Stimulated activated CD4-positive, alpha-beta T cell treated with anti-CD3 and anti-CD28 coated beads, TNF-alpha, amount 100 ng/mL, for 24 hours (primary cell): ENCODE data around the gene SCART1.
"Not testable (repeated sequence)": the region's sequence is repeated elsewhere in the genome, so short reads cannot be mapped to it uniquely, and the experiment has no call there.

Experiments
- DNase-seq, 3 experiments: peaks; one replicate each; pipeline ENCODE4 v3.0.0-alpha.2; 2020; ENCODE audit warnings: low read depth in 3 of 3

SCART1 gene

DNA sequence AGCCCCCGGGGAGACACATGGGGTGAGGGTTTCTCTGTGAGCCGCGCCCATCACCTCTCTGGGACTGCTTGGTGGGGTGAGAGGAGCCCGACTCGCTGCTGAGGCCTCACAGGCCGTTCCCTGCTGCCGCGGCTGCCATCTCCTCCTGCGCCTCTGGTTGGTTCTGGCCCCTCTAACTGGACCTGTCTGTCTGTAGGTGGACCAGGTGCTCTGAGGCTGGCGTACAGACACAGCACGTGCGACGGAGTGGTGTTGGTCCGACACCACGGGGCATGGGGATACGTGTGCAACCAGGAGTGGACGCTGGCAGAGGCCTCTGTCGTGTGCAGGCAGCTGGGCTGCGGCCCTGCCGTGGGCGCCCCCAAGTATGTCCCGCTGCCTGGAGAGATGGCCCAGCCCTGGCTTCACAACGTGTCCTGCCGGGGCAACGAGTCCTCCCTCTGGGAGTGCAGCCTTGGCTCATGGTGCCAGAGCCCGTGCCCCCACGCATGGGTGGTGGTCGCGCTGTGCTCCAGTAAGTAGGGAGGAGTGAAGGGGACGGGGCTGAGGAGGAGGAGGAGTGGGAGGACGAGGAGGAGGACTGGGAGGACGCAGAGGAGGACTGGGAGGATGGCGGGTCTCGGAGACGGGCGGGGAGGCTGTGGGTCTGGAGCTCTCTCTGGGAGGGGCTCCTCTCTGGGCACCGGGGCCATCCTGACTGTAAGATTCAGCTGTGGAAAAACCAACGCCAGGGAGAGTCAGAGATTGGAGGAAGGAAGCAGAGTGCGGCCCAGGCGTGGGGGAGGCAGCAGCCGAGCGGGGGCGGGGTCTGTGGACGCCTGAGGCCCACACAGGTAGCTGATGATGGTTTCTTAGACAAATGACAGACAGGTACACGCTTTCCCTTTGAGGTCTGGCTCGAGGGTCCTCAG is 2.6 kb downstream of the SCART1 start:
- DNase-seq, result no peak

DNA sequence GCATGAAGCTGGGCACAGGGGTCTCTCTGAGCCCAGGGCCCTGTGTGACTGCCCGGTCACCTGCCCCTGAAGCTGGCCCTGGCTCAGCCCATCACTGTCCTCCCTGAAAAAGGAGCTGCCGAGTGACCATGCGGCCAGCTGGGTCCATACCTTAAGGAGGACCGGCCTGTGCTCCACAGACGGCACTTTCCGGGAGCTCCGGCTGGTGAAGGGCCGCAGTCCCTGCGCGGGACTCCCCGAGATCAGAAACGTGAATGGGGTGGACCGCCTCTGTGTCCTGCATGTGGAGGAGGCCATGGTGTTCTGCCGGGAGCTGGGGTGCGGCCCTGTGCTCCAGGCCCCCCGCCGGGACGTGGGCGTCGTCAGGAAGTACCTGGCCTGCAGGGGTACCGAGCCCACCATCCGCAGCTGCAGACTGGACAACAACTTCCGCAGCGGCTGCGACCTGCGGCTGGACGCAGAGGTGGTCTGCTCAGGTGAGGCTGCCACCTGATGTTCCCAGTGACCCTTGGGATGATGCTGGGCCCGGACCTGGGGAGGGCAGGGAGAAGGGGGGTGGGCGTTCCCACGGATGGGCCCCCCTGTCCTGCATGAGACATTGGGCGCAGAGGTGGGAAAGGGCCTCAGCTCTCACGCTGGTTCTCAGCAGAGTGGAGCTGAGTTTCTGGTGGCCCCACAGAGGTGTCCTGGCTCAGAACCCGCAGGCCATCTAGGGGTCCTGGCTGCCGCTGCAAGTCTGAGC is 3.5 kb downstream of the SCART1 start:
- DNase-seq, result no peak

DNA sequence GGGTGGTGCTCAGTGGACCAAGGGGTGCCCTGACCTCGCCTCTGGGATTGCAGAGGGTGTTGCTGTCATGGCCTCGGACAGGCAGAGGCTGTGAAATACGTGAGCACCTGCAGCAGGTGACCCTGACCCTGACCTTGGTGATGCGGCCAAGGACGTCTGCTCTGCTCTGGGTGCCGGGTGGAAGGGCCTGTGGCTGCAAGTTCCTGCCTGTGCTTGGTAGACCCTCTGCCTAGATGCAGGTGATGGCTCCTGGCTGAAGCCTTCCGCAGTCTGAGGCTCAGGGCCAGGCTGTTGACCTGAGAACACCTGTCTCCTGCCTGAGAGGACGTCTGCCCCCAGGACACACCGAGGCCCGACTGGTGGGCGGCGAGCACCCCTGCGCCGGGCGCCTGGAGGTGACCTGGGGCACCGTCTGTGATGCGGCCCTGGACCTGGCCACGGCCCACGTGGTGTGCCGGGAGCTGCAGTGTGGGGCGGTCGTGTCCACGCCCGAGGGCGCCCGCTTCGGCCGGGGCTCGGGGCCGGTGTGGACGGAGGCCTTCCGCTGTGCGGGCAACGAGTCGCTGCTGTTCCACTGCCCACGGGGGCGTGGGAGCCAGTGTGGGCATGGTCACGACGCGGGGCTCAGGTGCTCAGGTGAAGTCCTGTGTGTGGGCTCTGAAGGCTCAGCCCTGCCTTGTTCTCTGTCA is 4.4 kb downstream of the SCART1 start:
- no peak for DNase-seq

DNA sequence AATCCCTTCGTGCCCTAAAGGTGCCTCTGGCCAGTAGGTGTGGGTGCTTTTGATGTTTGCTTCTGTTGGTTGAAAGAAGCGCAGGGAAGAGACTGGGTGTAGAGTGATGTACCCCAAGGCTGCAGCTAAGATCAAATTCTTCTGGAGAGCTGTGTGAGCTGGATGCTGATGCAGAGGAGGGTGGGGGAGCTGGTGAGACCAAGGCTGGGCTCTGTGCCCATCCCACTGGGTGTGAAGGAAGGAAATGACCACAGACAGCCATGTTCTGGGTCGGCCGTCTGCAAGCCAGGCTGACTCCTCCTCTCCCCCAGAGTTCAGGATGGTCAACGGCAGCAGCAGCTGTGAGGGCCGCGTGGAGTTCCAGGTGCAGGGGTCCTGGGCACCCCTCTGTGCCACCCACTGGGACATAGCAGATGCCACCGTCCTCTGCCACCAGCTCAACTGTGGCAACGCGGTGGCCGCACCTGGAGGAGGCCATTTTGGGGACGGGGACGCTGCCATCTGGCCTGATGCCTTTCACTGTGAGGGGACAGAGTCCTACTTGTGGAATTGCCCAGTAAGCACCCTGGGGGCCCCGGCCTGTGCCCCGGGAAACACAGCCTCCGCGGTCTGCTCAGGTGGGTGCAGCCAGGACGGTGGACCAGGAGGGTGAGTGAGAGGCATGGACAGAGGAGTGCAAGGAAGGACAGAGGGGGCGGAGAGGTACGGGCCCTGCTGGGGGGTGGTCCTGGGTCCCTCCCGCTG is 5.1 kb downstream of the SCART1 start:
- DNase-seq, result no peak

DNA sequence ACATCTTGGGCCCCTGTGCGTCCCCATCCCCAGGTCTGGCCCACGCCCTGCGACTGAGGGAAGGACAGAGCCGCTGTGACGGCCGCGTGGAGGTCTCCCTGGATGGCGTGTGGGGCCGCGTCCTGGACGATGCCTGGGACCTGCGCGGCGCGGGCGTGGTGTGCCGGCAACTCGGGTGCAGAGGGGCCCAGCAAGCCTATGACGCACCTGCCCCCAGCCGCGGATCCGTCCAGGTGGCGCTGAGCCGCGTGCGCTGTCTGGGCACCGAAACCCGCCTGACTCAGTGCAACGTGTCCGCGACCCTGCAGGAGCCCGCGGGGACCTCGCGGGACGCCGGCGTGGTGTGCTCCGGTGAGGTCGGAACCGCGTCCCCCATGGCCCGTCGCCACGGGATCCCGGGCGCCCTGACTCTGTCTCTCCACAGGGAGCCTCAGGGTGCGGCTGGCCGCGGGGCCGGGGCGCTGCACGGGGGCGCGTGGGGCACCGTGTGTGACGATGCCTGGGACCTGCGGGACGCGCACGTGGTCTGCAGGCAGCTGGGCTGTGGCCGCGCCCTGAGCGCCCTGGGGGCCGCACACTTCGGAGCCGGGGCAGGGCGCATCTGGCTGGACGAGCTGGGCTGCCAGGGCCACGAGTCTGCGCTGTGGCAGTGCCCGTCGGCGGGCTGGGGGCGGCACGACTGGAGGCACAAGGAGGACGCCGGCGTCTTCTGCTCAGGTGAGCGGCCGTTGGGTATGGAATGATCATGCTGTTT is 5.9 kb downstream of the SCART1 start:
- no peak for DNase-seq

DNA sequence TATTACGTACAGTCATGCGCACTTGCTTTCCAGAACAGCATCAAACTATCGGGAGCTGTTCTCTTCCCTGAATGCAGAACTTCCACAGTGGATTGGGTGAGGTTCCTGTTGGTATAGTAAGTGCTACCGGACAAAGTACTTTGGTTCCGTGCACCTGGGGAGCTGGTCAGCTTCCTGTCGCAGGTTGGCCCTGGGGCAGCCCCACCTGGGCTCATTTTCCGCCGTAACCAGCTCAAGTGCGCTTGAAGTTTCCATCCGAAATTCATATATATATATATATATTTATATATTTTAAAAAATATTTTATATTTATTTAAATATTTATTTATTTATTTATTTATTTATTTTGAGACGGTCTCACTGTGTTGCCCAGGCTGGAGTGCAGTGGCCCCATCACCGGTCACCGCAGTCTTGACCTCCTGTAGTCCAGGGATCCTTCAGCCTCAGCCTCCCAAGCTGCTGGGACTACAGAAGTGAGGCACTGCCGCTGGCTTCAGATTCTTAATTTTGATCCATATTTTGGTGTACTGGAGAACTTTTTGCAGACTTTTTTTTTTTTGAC is 6.5 kb downstream of the SCART1 start:
- no peak for DNase-seq

DNA sequence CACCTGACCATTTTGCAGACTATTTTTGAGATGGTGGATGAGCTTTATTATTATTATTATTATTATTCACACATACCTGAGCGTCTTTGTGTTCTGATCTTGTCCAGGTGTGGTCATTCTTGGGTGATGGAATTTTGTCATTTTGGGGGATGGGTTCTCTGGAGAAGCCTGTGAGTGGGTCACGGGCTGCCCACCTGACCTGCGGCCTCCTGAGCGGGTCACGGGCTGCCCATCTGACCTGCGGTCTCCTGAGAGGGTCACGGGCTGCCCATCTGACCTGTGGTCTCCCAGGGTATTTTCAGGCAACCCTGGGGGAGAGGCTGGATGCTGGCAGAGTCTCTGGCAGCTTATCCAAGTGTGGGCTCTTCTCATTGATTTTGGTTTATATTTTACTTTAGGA is 7.3 kb downstream of the SCART1 start:
- DNase-seq, result no peak

DNA sequence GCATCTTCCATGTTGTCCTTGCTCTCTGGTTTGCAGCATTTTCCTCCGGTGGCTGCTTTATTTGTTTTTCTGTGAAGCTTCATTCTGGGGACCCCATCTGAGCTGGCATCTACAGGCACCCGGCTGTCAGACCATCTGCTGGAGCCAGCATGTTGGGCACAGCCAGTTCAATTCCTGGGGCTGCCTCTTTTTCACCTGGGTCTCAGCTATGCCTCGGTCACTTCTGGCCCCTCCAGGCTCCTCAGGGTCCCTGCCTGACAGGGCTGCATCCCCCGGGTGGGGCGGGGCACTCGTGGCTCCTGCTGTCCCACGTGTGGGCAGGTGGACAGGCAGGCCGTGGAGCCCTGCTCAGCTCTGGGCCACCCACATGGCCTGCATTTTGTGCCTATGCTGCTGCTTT is 8.1 kb downstream of the SCART1 start:
- no peak for DNase-seq

DNA sequence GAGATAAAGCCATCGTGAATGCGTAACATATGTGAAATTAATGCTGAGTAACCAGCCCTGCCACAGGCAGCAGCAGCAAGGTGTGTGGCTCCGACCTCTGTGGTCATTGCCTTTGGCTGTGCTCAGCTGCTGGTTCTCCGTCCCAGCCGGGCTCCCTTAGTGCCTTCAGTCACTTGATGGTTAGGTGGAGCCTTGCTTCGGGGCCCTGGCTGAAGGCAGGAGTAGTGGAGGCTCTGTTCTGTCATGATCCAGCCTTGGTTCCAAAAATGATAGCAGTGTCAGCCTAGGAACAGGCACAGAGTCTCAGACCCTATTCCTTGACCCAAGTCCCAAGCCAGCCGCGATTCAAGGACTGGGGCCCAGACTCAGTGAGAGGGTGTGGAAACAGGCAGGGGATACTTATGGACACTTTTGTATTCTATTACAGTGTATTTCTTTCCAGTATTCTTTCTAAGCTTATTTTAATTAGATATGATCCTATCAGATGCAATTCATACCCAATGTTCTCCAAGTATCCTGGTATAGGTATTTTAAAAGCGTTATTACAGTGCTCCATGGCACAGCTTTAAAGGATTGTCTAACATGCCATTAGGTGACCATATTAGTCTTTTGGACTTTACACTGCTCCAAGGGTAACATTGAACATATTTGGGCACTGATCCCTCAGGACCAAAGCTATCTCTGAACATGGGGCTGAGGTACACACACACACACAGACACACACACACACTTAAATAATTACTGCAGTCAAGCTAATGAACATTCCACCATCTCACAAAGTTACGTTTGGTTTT is 9.0 kb downstream of the SCART1 start:
- DNase-seq, result no peak

DNA sequence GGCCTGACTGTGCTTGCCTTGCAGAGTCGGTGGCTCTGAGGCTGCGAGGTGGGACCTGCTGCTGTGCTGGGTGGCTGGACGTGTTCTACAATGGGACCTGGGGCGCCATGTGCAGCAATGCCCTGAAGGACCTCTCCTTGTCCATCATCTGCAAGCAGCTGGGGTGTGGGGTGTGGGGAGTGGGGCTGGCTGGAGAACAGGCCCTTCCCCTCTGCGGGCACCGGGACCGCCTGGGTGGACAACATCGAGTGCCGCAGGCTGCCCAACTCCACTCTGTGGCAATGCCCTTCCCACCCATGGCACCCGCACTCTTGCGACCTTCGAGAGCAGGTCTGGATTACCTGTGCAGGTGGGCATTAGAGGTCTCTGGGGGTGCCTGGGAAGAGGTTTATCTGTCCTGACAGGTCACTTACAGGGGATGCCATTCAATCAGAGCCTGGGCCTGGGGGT is 10.9 kb downstream of the SCART1 start:
- DNase-seq, result no peak

DNA sequence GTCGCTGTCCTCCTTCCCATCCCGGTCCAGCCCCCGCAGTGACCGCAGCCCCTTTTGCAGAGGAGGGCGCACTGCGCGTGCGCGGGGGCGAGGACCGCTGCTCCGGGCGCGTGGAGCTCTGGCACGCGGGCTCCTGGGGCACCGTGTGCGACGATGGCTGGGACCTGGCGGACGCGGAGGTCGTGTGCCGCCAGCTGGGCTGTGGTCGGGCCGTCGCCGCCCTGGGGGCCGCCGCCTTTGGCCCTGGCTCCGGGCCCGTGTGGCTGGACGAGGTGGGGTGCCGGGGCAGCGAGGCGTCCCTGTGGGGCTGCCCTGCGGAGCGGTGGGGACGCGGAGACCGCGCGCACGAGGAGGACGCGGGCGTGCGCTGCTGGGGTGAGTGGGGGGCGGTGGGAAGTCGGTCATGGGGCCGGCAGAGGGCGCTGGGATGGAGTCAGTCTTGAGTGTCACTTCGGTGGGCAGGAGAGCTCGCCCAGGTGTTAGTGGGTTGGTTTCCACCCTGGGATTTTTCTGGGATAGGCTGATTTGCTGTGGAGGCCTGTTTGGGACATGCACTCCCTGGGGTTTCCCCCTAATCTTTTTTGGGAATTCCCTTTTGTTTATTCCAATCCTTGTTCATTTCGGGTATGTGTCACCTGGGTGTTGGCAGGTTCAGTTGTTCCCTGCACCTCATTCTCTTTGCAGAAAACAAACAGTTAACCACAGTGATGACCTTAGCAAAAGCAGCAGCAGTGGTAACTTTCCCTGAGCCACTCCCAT is 11.6 kb downstream of the SCART1 start:
- no peak for DNase-seq

DNA sequence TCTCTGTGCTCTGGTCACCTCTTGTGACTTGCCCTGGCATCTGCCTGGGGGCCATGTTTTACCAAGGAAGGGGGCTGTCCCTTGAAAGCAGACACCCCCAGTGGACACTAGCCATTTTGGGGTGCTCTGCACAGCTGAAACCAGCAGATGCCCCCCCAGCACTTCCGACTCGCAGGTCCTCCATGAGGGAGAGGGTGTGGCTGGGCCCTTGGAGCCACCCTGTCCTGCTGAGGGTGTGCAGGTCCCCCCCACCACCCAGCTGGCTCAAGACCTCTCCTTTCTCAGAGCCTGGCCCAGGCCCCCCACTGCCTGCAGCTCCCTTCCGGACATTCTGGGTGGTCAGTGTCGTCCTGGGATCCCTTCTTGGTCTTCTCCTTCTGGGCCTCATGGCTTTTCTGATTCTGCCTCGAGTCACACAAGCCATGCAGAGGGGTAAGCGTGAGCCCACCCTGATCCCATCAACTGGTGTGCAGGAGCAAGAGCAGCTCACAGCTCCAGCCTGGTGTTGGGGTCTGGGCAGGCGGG is 12.3 kb downstream of the SCART1 start:
- DNase-seq, result no peak

DNA sequence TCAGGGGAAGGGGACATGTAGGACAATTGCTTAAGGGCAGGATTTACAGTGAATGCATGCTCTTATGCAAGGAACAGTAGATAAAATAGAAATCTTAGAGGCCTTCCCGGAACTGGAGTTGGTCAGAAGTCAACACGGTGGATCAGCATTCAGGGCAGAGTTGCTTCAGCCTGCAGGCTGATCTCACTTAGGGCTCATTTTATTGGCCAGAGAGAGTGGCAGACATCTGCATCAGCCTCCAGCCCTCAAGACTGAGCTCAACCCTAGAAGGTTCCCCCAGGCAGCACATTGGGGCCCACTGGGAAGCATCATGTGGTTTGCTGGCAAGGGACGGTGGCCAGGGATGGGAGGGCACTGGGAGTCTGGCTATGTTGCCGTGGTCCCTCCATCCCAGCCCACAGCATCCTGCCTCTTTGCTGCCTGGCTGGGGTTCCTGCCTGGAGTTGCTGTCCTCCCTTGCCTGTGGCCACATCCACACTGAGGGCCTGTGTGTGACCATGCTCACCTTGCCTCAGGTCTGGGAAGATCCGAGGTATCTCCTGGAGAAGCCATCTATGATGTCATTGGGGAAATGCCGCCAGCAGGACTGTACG is 13.0 kb downstream of the SCART1 start:
- no peak for DNase-seq

DNA sequence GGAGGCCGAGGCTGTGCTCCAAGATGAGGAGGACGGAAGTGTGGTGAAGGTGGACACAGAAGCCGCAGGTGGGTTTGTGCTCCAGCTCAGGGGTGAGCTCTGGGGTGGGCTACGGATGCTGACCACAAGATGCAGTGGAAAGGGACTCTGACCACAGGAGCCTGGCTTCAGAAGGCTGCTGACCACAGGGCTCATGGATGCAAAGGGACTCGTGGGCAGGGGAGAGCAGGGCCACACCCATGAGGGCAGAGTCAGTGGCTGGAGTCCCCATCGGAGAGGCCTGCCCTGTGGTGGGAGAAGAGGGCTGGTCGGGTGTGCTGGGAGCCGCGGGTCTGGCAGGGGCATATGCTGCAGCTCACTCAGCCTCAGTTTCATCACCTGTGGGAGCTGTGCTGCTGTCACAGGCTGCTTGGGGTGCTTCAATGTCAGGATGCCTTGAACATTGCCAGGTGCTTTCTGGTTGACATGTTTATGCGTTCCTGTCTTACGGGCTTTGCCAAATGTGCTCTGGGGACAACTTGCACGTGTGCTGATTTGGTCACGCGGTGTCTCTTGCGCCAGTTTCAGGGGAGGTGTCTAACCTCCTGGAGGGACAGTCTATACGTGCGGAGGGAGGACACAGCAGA is 13.7 kb downstream of the SCART1 start:
- DNase-seq, result no peak

DNA sequence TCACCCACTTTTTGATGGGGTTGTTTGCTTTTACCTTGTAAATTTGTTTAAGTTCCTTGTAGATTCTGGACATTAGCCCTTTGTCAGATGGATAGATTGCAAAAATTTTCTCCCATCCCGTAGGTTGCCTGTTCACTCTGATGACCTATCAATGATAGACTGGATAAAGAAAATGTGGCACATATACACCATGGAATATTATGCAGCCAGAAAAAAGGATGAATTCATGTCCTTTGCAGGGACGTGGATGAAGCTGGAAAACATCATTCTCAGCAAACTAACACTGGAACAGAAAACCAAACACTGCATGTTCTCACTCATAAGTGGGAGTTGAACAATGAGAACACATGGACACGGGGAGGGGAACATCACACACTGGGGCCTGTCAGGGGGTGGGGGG is 15.5 kb downstream of the SCART1 start:
- DNase-seq, result not testable (repeated sequence)

DNA sequence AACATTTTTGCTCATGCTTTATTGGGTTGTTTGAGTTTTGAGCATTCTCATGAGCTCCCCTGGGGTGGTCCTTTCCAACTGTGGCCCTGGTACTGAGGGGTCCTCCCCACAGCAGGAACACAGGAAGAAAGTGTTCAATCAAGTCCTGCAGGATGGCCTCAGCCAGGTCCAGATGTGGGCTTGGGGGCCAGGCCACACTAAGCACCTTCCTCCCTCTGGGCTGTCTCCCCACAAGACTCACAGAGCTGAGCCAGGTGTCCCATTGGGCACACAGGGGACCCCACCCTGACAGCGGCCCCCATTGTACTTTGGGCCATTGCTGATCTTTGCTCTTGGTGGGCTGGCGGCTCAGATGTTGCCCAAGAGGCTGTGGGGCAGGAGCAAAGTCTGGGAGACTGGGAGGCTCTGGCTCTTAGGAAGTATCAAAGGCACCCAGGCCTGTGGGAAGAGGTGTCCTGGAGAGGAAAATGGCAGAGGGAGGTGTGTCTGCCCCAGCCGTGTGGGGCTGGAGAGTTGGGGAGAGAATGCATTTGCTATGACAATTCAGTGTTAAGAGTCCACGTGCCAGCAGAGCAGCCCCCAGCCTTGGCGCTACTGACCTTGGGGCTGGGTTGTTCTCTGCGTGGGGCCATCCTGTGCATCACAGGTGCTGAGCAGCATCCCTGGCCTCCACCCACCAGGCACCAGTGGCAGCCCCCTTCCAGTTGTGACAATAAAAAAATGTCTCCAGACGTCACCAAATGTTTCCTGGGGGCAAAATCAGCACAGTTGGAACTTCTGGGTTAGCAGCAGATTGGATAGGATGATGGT is 17.8 kb downstream of the SCART1 start:
- DNase-seq, result no peak

DNA sequence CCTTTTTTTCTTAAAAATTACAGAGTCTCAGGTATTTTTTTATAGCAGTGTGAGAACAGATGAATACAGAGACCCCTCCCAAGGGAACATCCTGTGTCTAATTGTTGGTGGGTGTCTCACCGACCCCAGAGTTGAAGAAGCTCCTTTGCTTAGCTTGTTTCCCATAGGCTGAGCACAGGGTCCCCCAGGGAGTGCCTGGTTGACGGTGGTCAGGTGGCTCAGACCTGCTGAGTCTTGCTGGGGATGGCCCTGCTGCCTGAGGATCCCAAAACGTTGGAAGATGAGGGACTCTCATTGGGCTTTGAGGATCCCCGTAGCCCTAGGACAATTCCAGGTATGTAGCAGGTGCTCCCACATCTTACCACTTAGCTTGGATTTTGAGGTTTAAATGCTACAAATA is 19.5 kb downstream of the SCART1 start:
- DNase-seq, result no peak
